HCT116 (cell line): Measurements from ENCODE around the gene POPDC3. TPM values are rescaled to one million over a fixed set of nuclear protein-coding genes. Genes with fewer than 3 reads are reported as not detected.
"Not testable (repeated sequence)": the region's sequence is repeated elsewhere in the genome, so short reads cannot be mapped to it uniquely, and the experiment has no call there.

ENCODE experiments used
- ATAC-seq: fragments of 200-7000 bp; cut with Tn5 transposase; 2 replicates; pipeline ENCODE4 v1.9.1; 2020; ENCODE audit warnings: mild to moderate bottlenecking, moderate library complexity
- BruUV-seq: library from RNA; stranded (reverse); fragments of 400-500 nt; replicated peaks from 2 replicates; lab custom pipeline; 2021; lab: Mats Ljungman, UMichigan
- CTCF ChIA-PET: fragments of 300-600 bp; sonication (Branson Sonifier 250); formaldehyde crosslinking; loops from one replicate; lab custom pipeline; 2021; ENCODE audit warnings: antibody characterized with exemption; lab: Charles Lee
- POLR2A ChIA-PET: fragments of 300-600, 350-600 bp; sonication (Branson Sonifier 250); formaldehyde crosslinking; loops from one replicate; lab custom pipeline; 2021; ENCODE audit warnings: antibody characterized with exemption; lab: Charles Lee
- RAD21 ChIA-PET, 2 experiments: fragments of 300-600 bp; sonication (Branson Sonifier 250); formaldehyde crosslinking; loops; one replicate each; lab custom pipeline; 2023; ENCODE audit warnings: low total read pairs in 2 of 2; ENCODE audit not compliant: uncharacterized antibody in 2 of 2, unreplicated experiment in 2 of 2, low non-redundant PET in 1 of 2; lab: Charles Lee
- DNase-seq: peaks from one replicate; pipeline ENCODE4 v3.0.0-alpha.2; 2010; ENCODE audit warnings: low read depth, low spot score
- H2AFZ ChIP-seq: fragments of 200-600 bp; shearing (Covaris generic), sonication (generic); 2 replicates; pipeline ENCODE4 v1.6.1; 2017; ENCODE audit warnings: low read depth, mixed run types, mixed read lengths, antibody characterized with exemption, low read length; ENCODE audit not compliant: poor library complexity, severe bottlenecking
- H3K27ac ChIP-seq: 2 replicates; pipeline ENCODE4 v1.5.1; 2012; ENCODE audit warnings: low read depth, low read length
- H3K27me3 ChIP-seq: fragments of 200-600 bp; sonication (generic); 2 replicates; pipeline ENCODE4 v1.6.1; 2016; ENCODE audit warnings: mixed run types, low read length, mixed read lengths; ENCODE audit not compliant: insufficient read depth
- H3K36me3 ChIP-seq, 2 experiments: fragments of 200-500 bp in 1 of 2; fragments of 200-600 bp in 1 of 2; sonication (Bioruptor generic) in 1 of 2; sonication (generic) in 1 of 2; 2 replicates each; pipeline versions ENCODE4 v1.5.1 to v1.6.1; 2014 to 2016; ENCODE audit warnings: low read length in 2 of 2, inconsistent platforms in 1 of 2, mixed read lengths in 1 of 2, mixed run types in 1 of 2; ENCODE audit not compliant: insufficient read depth in 2 of 2, control insufficient read depth in 1 of 2
- H3K4me1 ChIP-seq, 2 experiments: fragments of 200-600 bp in 1 of 2; sonication (generic) in 1 of 2; 2 replicates each; pipeline versions ENCODE4 v1.5.1 to v1.6.1; 2012 to 2017; ENCODE audit warnings: low read length in 2 of 2, inconsistent platforms in 1 of 2, mild to moderate bottlenecking in 1 of 2, mixed read lengths in 1 of 2, mixed run types in 1 of 2, moderate library complexity in 1 of 2; ENCODE audit not compliant: insufficient read depth in 2 of 2, control insufficient read depth in 1 of 2
- H3K4me2 ChIP-seq: fragments of 200-600 bp; sonication (generic); 2 replicates; pipeline ENCODE4 v1.6.1; 2017; ENCODE audit warnings: mixed run types, low read length, mixed read lengths
- H3K4me3 ChIP-seq, 2 experiments: fragments of 200-600 bp in 1 of 2; sonication (generic) in 1 of 2; replicated peaks in 1 of 2; 2 replicates each; pipeline ENCODE4 v1.5.1; 2011 to 2016; ENCODE audit warnings: low read length in 2 of 2, control low read depth in 1 of 2, low read depth in 1 of 2, mild to moderate bottlenecking in 1 of 2, mixed read lengths in 1 of 2, mixed run types in 1 of 2
- H3K79me2 ChIP-seq: fragments of 200-600 bp; sonication (generic); 2 replicates; pipeline ENCODE4 v1.6.1; 2017; ENCODE audit warnings: mild to moderate bottlenecking, mixed run types, low read length, moderate library complexity, mixed read lengths; ENCODE audit not compliant: insufficient read depth
- H3K9ac ChIP-seq: fragments of 200-600 bp; sonication (generic); 2 replicates; pipeline ENCODE4 v1.6.1; 2016; ENCODE audit warnings: low read length, mixed read lengths
- H3K9me2 ChIP-seq: fragments of 200-600 bp; sonication (generic), shearing (Covaris generic); 2 replicates; pipeline ENCODE4 v1.6.1; 2017; ENCODE audit warnings: mixed run types, mild to moderate bottlenecking, moderate library complexity; ENCODE audit not compliant: insufficient read depth
- H3K9me3 ChIP-seq, 2 experiments: fragments of 200-500 bp in 1 of 2; fragments of 200-600 bp in 1 of 2; sonication (Bioruptor generic) in 1 of 2; sonication (generic) in 1 of 2; 2 replicates each; pipeline ENCODE4 v1.6.1; 2014 to 2017; ENCODE audit warnings: low read length in 2 of 2, mixed read lengths in 2 of 2, inconsistent platforms in 1 of 2, low read depth in 1 of 2, mild to moderate bottlenecking in 1 of 2, mixed run types in 1 of 2, moderate library complexity in 1 of 2; ENCODE audit not compliant: control insufficient read depth in 1 of 2, insufficient read depth in 1 of 2
- H4K20me1 ChIP-seq: fragments of 200-600 bp; sonication (generic), shearing (Covaris generic); 2 replicates; pipeline ENCODE4 v1.6.1; 2017; ENCODE audit warnings: mixed run types, mild to moderate bottlenecking, moderate library complexity; ENCODE audit not compliant: insufficient read depth
- intact Hi-C: fragments of 100-400 bp; cut with micrococcal nuclease; formaldehyde crosslinking; loops from 2 replicates; pipeline ENCODE4 v1.10.0; 2022
- total RNA-seq: library from RNA; stranded (reverse); gene quantifications from one replicate; pipeline ENCODE4 v1.2.1, GENCODE V29; 2021; ENCODE audit not compliant: unreplicated experiment
- TF ChIP-seq, protein P1 (sequence below), 3 experiments: fragments of 200-600 bp in 1 of 3; sonication (generic) in 1 of 3; IDR thresholded peaks in 2 of 3; conservative IDR thresholded peaks in 1 of 3; 2 replicates each; pipeline ENCODE4 v1.5.1; 2012 to 2017; ENCODE audit warnings: low read depth in 2 of 3, low read length in 2 of 3, antibody characterized with exemption in 1 of 3, borderline replicate concordance in 1 of 3, control low read depth in 1 of 3, mild to moderate bottlenecking in 1 of 3, mixed read lengths in 1 of 3, mixed run types in 1 of 3, moderate library complexity in 1 of 3; ENCODE audit not compliant: insufficient read depth in 1 of 3

Gene POPDC3
- total RNA-seq, 1 experiment from 2014 or later: 10.1 TPM

DNA sequence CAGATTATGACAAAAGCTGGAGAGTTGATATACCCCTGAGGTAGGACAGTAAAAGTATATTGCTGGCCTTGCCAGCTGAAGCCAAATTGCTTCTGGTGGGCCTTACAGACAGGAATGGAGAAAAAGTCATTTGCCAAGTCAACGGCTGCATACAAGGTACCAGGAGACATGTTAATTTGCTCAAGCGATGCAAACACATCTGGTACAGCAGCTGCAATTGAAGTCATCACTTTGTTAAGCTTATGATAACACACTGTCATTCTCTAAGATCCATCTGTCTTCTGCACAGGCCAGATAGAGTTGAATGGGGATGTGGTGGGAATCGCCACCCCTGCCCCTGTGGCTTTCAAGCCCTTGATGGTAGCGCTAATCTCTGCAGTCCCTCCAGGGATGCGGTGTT, 40.4 kb upstream of the POPDC3 start:
- Histone ChIP-seq H3K4me1 (no peaks in the 10 kb centered on the region), H3K79me2 (no peaks in the 10 kb centered on the region), H3K9me2 (0 out of 2 replicates have a peak, but pooled peaks cover 3% of the 10 kb centered on the region), H3K4me3 (no peak overlapping the region), H2AFZ (no peak overlapping the region), H3K27me3 (no peaks in the 10 kb centered on the region), H4K20me1 (no peaks in the 10 kb centered on the region), H3K9ac (no peak overlapping the region), H3K9me3 (no peaks in the 10 kb centered on the region), H3K27ac (no peak overlapping the region), H3K4me2 (no peak overlapping the region), H3K36me3 (no peaks in the 10 kb centered on the region)
- ChIA-PET CTCF (no interaction called here), RAD21 (no interaction called here), POLR2A (no interaction called here)
- BruUV-seq: no TSS peak
- TF ChIP-seq, protein P1, sequence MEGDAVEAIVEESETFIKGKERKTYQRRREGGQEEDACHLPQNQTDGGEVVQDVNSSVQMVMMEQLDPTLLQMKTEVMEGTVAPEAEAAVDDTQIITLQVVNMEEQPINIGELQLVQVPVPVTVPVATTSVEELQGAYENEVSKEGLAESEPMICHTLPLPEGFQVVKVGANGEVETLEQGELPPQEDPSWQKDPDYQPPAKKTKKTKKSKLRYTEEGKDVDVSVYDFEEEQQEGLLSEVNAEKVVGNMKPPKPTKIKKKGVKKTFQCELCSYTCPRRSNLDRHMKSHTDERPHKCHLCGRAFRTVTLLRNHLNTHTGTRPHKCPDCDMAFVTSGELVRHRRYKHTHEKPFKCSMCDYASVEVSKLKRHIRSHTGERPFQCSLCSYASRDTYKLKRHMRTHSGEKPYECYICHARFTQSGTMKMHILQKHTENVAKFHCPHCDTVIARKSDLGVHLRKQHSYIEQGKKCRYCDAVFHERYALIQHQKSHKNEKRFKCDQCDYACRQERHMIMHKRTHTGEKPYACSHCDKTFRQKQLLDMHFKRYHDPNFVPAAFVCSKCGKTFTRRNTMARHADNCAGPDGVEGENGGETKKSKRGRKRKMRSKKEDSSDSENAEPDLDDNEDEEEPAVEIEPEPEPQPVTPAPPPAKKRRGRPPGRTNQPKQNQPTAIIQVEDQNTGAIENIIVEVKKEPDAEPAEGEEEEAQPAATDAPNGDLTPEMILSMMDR (IDR thresholded peaks at IDR 0.05 in 2 of 3, conservative IDR thresholded peaks at IDR 0.05 in 1 of 3; ENCODE audit: borderline replicate concordance in 1 of 3, insufficient read depth in 1 of 3, low read depth in 2 of 3, low read length in 2 of 3): no peak
- no peak for ATAC-seq
- intact Hi-C loops: no loop called here
- DNase-seq: no peak

DNA sequence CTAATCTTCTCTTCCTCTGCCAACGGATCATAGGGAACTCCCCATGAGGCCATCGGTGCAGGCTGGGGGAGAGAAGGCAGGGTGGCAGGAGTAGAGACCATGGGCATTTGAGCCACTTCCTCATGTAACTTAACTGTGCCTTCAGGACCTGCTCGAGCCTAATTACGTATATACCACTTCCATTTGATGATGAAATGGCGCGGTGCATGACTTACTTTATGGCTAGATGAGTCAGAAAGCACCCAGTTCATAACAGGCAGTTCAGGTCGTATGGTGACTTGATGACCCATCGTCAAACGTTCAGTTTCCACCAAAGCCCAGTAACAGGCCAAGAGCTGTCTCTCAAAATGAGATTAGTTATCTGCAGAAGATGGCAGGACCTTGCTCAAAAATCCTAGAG, 39.4 kb upstream of the POPDC3 start:
- RAD21 ChIA-PET, H3K4me1 ChIP-seq, H3K4me2 ChIP-seq, H3K9me3 ChIP-seq, H3K27ac ChIP-seq, H3K9me2 ChIP-seq, H2AFZ ChIP-seq, H3K36me3 ChIP-seq, CTCF ChIA-PET, ATAC-seq, H3K79me2 ChIP-seq, H3K27me3 ChIP-seq, H3K9ac ChIP-seq, BruUV-seq, H4K20me1 ChIP-seq, DNase-seq, intact Hi-C loops, H3K4me3 ChIP-seq, POLR2A ChIA-PET: not testable (repeated sequence)
